CD4-positive, alpha-beta T cell (primary cell): ENCODE data around the gene RUNX2. TPM values are rescaled to one million over a fixed set of nuclear protein-coding genes. Genes with fewer than 3 reads are reported as not detected.

Source experiments
- ATAC-seq: fragments of 200-7000 bp; cut with Tn5 transposase; one replicate; pipeline ENCODE4 v1.10.0; 2022; ENCODE audit warnings: mild to moderate bottlenecking; ENCODE audit not compliant: poor library complexity
- CTCF ChIA-PET: fragments of 350-600 bp; sonication (Branson Sonifier 250); formaldehyde crosslinking; loops from one replicate; lab custom pipeline; 2021; ENCODE audit warnings: antibody characterized with exemption, inconsistent platforms; lab: Charles Lee
- POLR2A ChIA-PET: fragments of 350-600 bp; sonication (Branson Sonifier 250); formaldehyde crosslinking; loops from one replicate; lab custom pipeline; 2021; ENCODE audit warnings: antibody characterized with exemption, inconsistent platforms; lab: Charles Lee
- DNase-seq, 14 experiments: peaks; one replicate each; pipeline ENCODE4 v3.0.0-alpha.2; 2013 to 2020; ENCODE audit warnings: mixed read lengths in 2 of 14
- H3K27ac ChIP-seq, 2 donors: one replicate each; pipeline versions ENCODE4 v1.5.1 to v1.7.0; 2013; ENCODE audit warnings: low read length in 2 of 2, low read depth in 1 of 2, mild to moderate bottlenecking in 1 of 2
- H3K27me3 ChIP-seq, 2 experiments: 1 replicate in 1 of 2; 2 replicates in 1 of 2; pipeline versions ENCODE4 v1.6.1 to v1.7.0; 2013; ENCODE audit warnings: low read length in 2 of 2, control low read depth in 1 of 2, mild to moderate bottlenecking in 1 of 2, moderate library complexity in 1 of 2; ENCODE audit not compliant: insufficient read depth in 2 of 2, control insufficient read depth in 1 of 2
- H3K36me3 ChIP-seq: one replicate; pipeline ENCODE4 v1.6.1; 2013; ENCODE audit warnings: low read length, control low read depth; ENCODE audit not compliant: insufficient read depth
- H3K4me1 ChIP-seq: one replicate; pipeline ENCODE4 v1.6.1; 2013; ENCODE audit warnings: low read length, control low read depth; ENCODE audit not compliant: insufficient read depth
- H3K4me3 ChIP-seq: one replicate; pipeline ENCODE4 v1.5.1; 2013; ENCODE audit warnings: mild to moderate bottlenecking, low read length, moderate library complexity
- H3K9me3 ChIP-seq, 2 experiments: 1 replicate in 1 of 2; 2 replicates in 1 of 2; pipeline versions ENCODE4 v1.6.1 to v1.7.0; 2013; ENCODE audit warnings: low read length in 2 of 2, mild to moderate bottlenecking in 2 of 2, control low read depth in 1 of 2, moderate library complexity in 1 of 2; ENCODE audit not compliant: control insufficient read depth in 1 of 2, insufficient read depth in 1 of 2
- H3K27ac Mint-ChIP-seq: one replicate; pipeline ENCODE4 v1.8.0; 2020; ENCODE audit warnings: mixed read lengths
- H3K27me3 Mint-ChIP-seq: one replicate; pipeline ENCODE4 v1.8.0; 2021; ENCODE audit warnings: mixed read lengths
- H3K36me3 Mint-ChIP-seq: one replicate; pipeline ENCODE4 v1.8.0; 2021; ENCODE audit warnings: low read depth, mixed read lengths
- H3K4me1 Mint-ChIP-seq: one replicate; pipeline ENCODE4 v1.8.0; 2021; ENCODE audit warnings: low read depth, mixed read lengths
- H3K4me3 Mint-ChIP-seq: one replicate; pipeline ENCODE4 v1.8.0; 2020; ENCODE audit warnings: mild to moderate bottlenecking, mixed read lengths
- H3K9me3 Mint-ChIP-seq: one replicate; pipeline ENCODE4 v1.8.0; 2020; ENCODE audit warnings: mixed read lengths
- intact Hi-C, 2 experiments: fragments of 100-400 bp; cut with DNase I in 1 of 2; cut with micrococcal nuclease in 1 of 2; formaldehyde crosslinking; loops; one replicate each; pipeline versions ENCODE4 v1.15.1 to v1.9.0; 2023 to 2025; cut with DNase I, micrococcal nuclease
- total RNA-seq, 174 experiments: library from RNA in 2 of 174; stranded (reverse) in 2 of 174; gene quantifications; one replicate each; pipeline ENCODE4 v1.2.3 and lab custom pipeline; 2021 to 2026
- TF ChIP-seq, protein P1 (sequence below): fragments of 200-600 bp; IDR thresholded peaks from one replicate; pipeline ENCODE4 v1.8.0; 2022; ENCODE audit warnings: antibody characterized with exemption, mild to moderate bottlenecking

RUNX2 gene
- total RNA-seq, 2 experiments from 2014 or later: 17.5 to 18.0 TPM

DNA sequence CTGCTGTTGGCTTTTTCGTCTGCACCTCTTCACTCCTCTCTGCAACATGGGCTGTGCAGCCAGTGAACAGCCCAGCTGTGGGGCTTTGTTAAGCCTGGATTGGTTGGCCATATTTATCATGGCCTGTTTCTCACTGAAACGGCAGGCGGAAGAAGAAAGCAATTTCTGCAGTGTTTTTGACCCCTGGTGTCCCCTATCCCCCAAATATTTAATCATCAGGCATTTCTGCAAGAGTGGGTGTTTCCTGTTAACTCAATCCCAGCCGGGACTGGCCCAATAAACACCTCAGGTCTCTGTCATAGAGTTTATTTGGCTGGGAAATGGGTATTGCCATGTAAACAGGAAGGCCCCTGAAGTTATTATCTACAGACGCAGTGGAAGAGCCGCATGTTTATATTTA, 224.4 kb downstream of the RUNX2 start:
- peaks cover 24% of the 10 kb centered on the region for H3K4me1 Mint-ChIP-seq
- H3K9me3 Mint-ChIP-seq: no peaks in the 10 kb centered on the region
- Histone ChIP-seq H3K27me3 (no peaks in the 10 kb centered on the region), H3K9me3 (no peaks in the 10 kb centered on the region), H3K36me3 (peaks cover 3% of the 10 kb centered on the region), H3K4me1 (peaks cover 5% of the 10 kb centered on the region), H3K4me3 (no peak overlapping the region), H3K27ac (no peak overlapping the region)
- H3K27me3 Mint-ChIP-seq: no peaks in the 10 kb centered on the region
- peaks cover 2% of the 10 kb centered on the region for H3K36me3 Mint-ChIP-seq
- CTCF ChIA-PET: no interaction called here
- ATAC-seq: no peak
- no peak for DNase-seq
- no peak overlapping the region for H3K4me3 Mint-ChIP-seq
- no peak overlapping the region for H3K27ac Mint-ChIP-seq
- POLR2A ChIA-PET: interaction anchor here (0.9 kb wide), 1 partner anchor 35 kb away, joined by 4 read pairs; no protein-coding TSS in a partner anchor
- TF ChIP-seq, protein P1, sequence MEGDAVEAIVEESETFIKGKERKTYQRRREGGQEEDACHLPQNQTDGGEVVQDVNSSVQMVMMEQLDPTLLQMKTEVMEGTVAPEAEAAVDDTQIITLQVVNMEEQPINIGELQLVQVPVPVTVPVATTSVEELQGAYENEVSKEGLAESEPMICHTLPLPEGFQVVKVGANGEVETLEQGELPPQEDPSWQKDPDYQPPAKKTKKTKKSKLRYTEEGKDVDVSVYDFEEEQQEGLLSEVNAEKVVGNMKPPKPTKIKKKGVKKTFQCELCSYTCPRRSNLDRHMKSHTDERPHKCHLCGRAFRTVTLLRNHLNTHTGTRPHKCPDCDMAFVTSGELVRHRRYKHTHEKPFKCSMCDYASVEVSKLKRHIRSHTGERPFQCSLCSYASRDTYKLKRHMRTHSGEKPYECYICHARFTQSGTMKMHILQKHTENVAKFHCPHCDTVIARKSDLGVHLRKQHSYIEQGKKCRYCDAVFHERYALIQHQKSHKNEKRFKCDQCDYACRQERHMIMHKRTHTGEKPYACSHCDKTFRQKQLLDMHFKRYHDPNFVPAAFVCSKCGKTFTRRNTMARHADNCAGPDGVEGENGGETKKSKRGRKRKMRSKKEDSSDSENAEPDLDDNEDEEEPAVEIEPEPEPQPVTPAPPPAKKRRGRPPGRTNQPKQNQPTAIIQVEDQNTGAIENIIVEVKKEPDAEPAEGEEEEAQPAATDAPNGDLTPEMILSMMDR: no peak
- intact Hi-C loops: no loop called here

DNA sequence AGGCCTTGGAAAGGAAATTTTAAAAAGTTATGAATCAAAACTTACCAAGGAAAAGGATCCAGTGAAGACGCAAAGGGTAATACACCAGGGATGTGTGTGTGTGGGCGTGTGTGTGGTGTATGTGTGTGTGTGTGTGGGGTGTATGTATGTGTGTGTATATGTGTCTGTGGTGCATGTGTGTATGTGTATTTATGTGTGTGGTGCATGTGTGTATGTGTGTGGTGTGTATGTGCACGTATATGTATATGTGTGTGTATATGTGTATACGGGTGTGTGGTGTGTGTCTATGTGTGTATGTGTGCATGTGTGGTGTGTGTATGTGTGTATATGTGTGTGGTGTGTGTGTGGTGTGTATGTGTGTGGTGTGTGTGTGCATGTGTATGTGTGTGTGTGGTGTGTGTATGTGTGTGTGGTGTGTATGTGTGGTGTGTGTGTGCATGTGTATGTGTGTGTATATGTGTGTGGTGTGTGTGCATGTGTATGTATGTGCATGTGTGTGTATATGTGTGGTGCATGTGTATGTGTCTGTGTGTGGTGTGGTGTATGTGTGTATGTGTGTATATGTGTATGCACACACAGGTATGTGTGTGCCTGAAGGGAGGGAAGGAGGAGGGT, 225.7 kb downstream of the RUNX2 start:
- no peaks in the 10 kb centered on the region for H3K27me3 Mint-ChIP-seq
- no peaks in the 10 kb centered on the region for H3K36me3 Mint-ChIP-seq
- Histone ChIP-seq H3K9me3 (no peaks in the 10 kb centered on the region), H3K36me3 (no peaks in the 10 kb centered on the region), H3K27me3 (no peaks in the 10 kb centered on the region), H3K4me1 (peaks cover 5% of the 10 kb centered on the region), H3K27ac (no peak overlapping the region), H3K4me3 (no peak overlapping the region)
- ChIA-PET CTCF (interaction anchor here (0.6 kb wide), 1 partner anchor 372 kb away, joined by 3 read pairs; no protein-coding TSS in a partner anchor), POLR2A (interaction anchor here (0.5 kb wide), 1 partner anchor 240 kb away, joined by 3 read pairs; no protein-coding TSS in a partner anchor)
- H3K27ac Mint-ChIP-seq: no peak overlapping the region
- TF ChIP-seq, protein P1: no peak
- H3K4me1 Mint-ChIP-seq: peaks cover 24% of the 10 kb centered on the region
- H3K4me3 Mint-ChIP-seq: no peak overlapping the region
- no peaks in the 10 kb centered on the region for H3K9me3 Mint-ChIP-seq
- intact Hi-C loops: no loop called here
- ATAC-seq (no peak), DNase-seq (no peak)

DNA sequence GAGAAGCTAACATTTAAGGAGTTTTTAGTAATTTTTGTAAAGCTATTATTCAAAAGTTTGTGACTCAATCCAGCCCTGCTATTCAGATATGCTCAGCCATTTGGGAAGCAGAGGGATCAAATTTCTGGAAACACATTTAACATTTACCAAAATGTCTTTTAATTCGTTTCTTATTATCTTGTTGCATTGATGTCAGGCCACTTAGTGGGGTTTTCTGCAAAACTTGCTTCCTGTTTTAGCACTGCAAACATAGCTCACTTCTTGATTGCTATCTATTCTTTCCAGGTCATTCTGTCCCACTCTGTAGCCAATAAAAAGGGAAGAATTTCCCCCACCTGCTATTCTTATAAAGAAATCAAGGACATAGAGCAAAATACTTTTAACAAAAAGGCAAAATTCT, 226.5 kb downstream of the RUNX2 start:
- no peaks in the 10 kb centered on the region for H3K27me3 Mint-ChIP-seq
- no peak overlapping the region for H3K27ac ChIP-seq
- peaks cover 29% of the 10 kb centered on the region for H3K4me1 Mint-ChIP-seq
- no peaks in the 10 kb centered on the region for H3K36me3 Mint-ChIP-seq
- no peaks in the 10 kb centered on the region for H3K9me3 Mint-ChIP-seq
- H3K4me3 Mint-ChIP-seq: no peak overlapping the region
- DNase-seq (no peak), ATAC-seq (no peak)
- H3K27me3 ChIP-seq: no peaks in the 10 kb centered on the region
- no peaks in the 10 kb centered on the region for H3K9me3 ChIP-seq
- no peak overlapping the region for H3K27ac Mint-ChIP-seq
- POLR2A ChIA-PET: interaction anchor here (0.6 kb wide), 1 partner anchor 68 kb away, joined by 4 read pairs; no protein-coding TSS in a partner anchor
- intact Hi-C loops: no loop called here
- no peak overlapping the region for H3K4me3 ChIP-seq
- peaks cover 5% of the 10 kb centered on the region for H3K4me1 ChIP-seq
- TF ChIP-seq, protein P1: no peak
- CTCF ChIA-PET: interaction anchor here (0.6 kb wide), 1 partner anchor 371 kb away, joined by 3 read pairs; no protein-coding TSS in a partner anchor
- H3K36me3 ChIP-seq: no peaks in the 10 kb centered on the region
